Esophagus muscularis mucosa (tissue), 4 donors: ENCODE data around the gene PPIL1. TPM values are rescaled to one million over a fixed set of nuclear protein-coding genes. Genes with fewer than 3 reads are reported as not detected.

Source experiments
- DNase-seq: peaks from one replicate; pipeline ENCODE4 v3.0.0-alpha.2; 2017; ENCODE audit errors: extremely low spot score
- H3K27ac ChIP-seq, 4 donors: fragments of 200-600 bp; sonication (generic); replicated peaks in 1 of 4; 1 replicate in 3 of 4; 2 replicates in 1 of 4; pipeline ENCODE4 v1.5.1; 2016 to 2019; ENCODE audit warnings: mild to moderate bottlenecking in 1 of 4
- H3K27me3 ChIP-seq, 4 donors: fragments of 200-600 bp; sonication (generic); one replicate each; pipeline versions ENCODE4 v1.5.1 to v1.6.0; 2016 to 2019
- H3K36me3 ChIP-seq, 4 donors: fragments of 200-600 bp; sonication (generic); one replicate each; pipeline ENCODE4 v1.5.1; 2016 to 2019
- H3K4me1 ChIP-seq, 4 donors: fragments of 200-600 bp; sonication (generic); one replicate each; pipeline ENCODE4 v1.5.1; 2016 to 2019
- H3K4me3 ChIP-seq, 4 donors: fragments of 200-600 bp; sonication (generic); 1 replicate in 2 of 4; 2 replicates in 2 of 4; pipeline ENCODE4 v1.5.1; 2016 to 2019; ENCODE audit warnings: mild to moderate bottlenecking in 4 of 4, moderate library complexity in 1 of 4
- H3K9me3 ChIP-seq, 4 donors: fragments of 200-600 bp; sonication (generic); 1 replicate in 3 of 4; 2 replicates in 1 of 4; pipeline ENCODE4 v1.5.1; 2016 to 2019
- CTCF ChIP-seq, 3 experiments: fragments of 200-600 bp in 2 of 3; fragments of 450-650 bp in 1 of 3; sonication (generic) in 2 of 3; IDR thresholded peaks; one replicate each; pipeline ENCODE4 v1.5.1; 2017 to 2019; ENCODE audit warnings: antibody characterized with exemption in 3 of 3, mild to moderate bottlenecking in 2 of 3, moderate library complexity in 1 of 3
- EP300 ChIP-seq: sonication (generic); formaldehyde crosslinking; IDR thresholded peaks from one replicate; pipeline ENCODE4 v1.6.1; 2017; ENCODE audit warnings: antibody characterized with exemption
- POLR2A ChIP-seq: fragments of 450-650 bp; IDR thresholded peaks from one replicate; pipeline ENCODE4 v1.6.1; 2017; ENCODE audit warnings: antibody characterized with exemption, moderate library complexity, mild to moderate bottlenecking, low read depth
- POLR2AphosphoS5 ChIP-seq, 2 donors: sonication (generic); formaldehyde crosslinking; IDR thresholded peaks; one replicate each; pipeline ENCODE4 v1.6.1; 2017; ENCODE audit warnings: antibody characterized with exemption in 2 of 2
- WGBS: methylation state at CpG from one replicate; pipeline ENCODE4 v1.1.5; 2018; 5-methylcytosine and 5-hydroxymethylcytosine counted together
- intact Hi-C: fragments of 100-400 bp; cut with DNase I; formaldehyde crosslinking; loops from one replicate; pipeline ENCODE4 v1.15.1; 2023
- total RNA-seq, 4 donors: library from RNA; depleted of rRNA; stranded (reverse); fragments of >200 nt; gene quantifications; one replicate each; pipeline versions ENCODE4 v1.1.0 to v1.2.1, GENCODE V29; 2016

PPIL1 gene
- total RNA-seq, 4 donors from 2014 or later, result 17.6 to 30.3 (median 25.4) TPM

- peaks cover 35 to 94% (median 87%) of the 10 kb centered on the region in 4 donors for H3K36me3 ChIP-seq
Measured at GRCh38 chr6:36916126-36916525, 41.5 kb upstream of the PPIL1 start.

GRCh38 chr6:36915599-36915998 lies 41.0 kb upstream of the PPIL1 start:
- WGBS, result 92% methylated on average over 4 of the region's 4 CpGs
- H3K27ac ChIP-seq, result no peak overlapping the region

More at GRCh38 chr6:36916126-36916525, 41.5 kb upstream of the PPIL1 start:
- TF ChIP-seq EP300, result no peak
- TF ChIP-seq POLR2A, result no peak
- no peak for TF ChIP-seq CTCF (IDR thresholded peaks at IDR 0.05)
- Histone ChIP-seq H3K4me1 (peaks cover 32 to 46% (median 39%) of the 10 kb centered on the region in 4 donors), H3K4me3 (no peak overlapping the region), H3K9me3 (no peaks in the 10 kb centered on the region), H3K27me3 (no peaks in the 10 kb centered on the region), H3K27ac (peak overlapping the region in 3 of 4 donors; percentile 71 to 79 (median 75))
- WGBS, result 86% methylated on average over 2 of the region's 2 CpGs
- no peak for DNase-seq
- intact Hi-C loops, result no loop called here

GRCh38 chr6:36914227-36914794 lies 39.7 kb upstream of the PPIL1 start:
- Histone ChIP-seq H3K36me3 (peaks cover 22 to 88% (median 71%) of the 10 kb centered on the region in 4 donors), H3K9me3 (no peaks in the 10 kb centered on the region), H3K4me1 (peaks cover 23 to 37% (median 32%) of the 10 kb centered on the region in 4 donors), H3K27ac (no peak overlapping the region), H3K4me3 (no peak overlapping the region), H3K27me3 (no peaks in the 10 kb centered on the region)
- no peak for TF ChIP-seq EP300
- TF ChIP-seq POLR2A, result no peak
- TF ChIP-seq CTCF (IDR thresholded peaks at IDR 0.05), result peak in 1 of 3 experiments; percentile 15
- no peak for TF ChIP-seq POLR2AphosphoS5 (IDR thresholded peaks at IDR 0.05)
- 69% methylated on average over 9 of the region's 10 CpGs for WGBS
- no peak for DNase-seq
- intact Hi-C loops, result no loop called here

More at GRCh38 chr6:36915599-36915998, 41.0 kb upstream of the PPIL1 start:
- peaks cover 32 to 42% (median 39%) of the 10 kb centered on the region in 4 donors for H3K4me1 ChIP-seq
- H3K4me3 ChIP-seq, result no peak overlapping the region
- no peaks in the 10 kb centered on the region for H3K27me3 ChIP-seq
- no peak for DNase-seq
- H3K36me3 ChIP-seq, result peaks cover 30 to 89% (median 81%) of the 10 kb centered on the region in 4 donors
- H3K9me3 ChIP-seq, result no peaks in the 10 kb centered on the region
- TF ChIP-seq POLR2A, result no peak
- no peak for TF ChIP-seq CTCF (IDR thresholded peaks at IDR 0.05)
- no peak for TF ChIP-seq POLR2AphosphoS5 (IDR thresholded peaks at IDR 0.05)
- TF ChIP-seq EP300, result no peak
- intact Hi-C loops, result no loop called here

- Histone ChIP-seq H3K27me3 (no peaks in the 10 kb centered on the region), H3K4me3 (no peak overlapping the region), H3K27ac (no peak overlapping the region), H3K4me1 (peaks cover 18 to 33% (median 27%) of the 10 kb centered on the region in 4 donors), H3K36me3 (peaks cover 22 to 81% (median 59%) of the 10 kb centered on the region in 4 donors), H3K9me3 (no peaks in the 10 kb centered on the region)
- intact Hi-C loops, result no loop called here
- 82% methylated on average over 4 of the region's 4 CpGs for WGBS
- DNase-seq, result no peak
- TF ChIP-seq POLR2AphosphoS5 (IDR thresholded peaks at IDR 0.05) (no peak), POLR2A (no peak), CTCF (IDR thresholded peaks at IDR 0.05) (no peak), EP300 (no peak)
Measured at GRCh38 chr6:36913082-36913481, 38.5 kb upstream of the PPIL1 start.
